Subcutaneous adipose tissue (tissue), 4 donors: ENCODE data around the gene FBXL17. TPM values are rescaled to one million over a fixed set of nuclear protein-coding genes. Genes with fewer than 3 reads are reported as not detected.

ENCODE experiments used
- total RNA-seq, 4 donors: library from RNA; depleted of rRNA; stranded (reverse); fragments of >200 nt; gene quantifications; one replicate each; pipeline ENCODE4 v1.1.0, GENCODE V29; 2016
- TF ChIP-seq, protein P1 (sequence below): fragments of 450-650 bp; IDR thresholded peaks from one replicate; pipeline ENCODE4 v1.5.1; 2016; ENCODE audit warnings: low read depth, mild to moderate bottlenecking, control low read depth, antibody characterized with exemption, moderate library complexity

The FBXL17 gene
- total RNA-seq, 4 donors from 2014 or later = 19.4 to 22.2 (median 21.3) TPM

- TF ChIP-seq, protein P1, sequence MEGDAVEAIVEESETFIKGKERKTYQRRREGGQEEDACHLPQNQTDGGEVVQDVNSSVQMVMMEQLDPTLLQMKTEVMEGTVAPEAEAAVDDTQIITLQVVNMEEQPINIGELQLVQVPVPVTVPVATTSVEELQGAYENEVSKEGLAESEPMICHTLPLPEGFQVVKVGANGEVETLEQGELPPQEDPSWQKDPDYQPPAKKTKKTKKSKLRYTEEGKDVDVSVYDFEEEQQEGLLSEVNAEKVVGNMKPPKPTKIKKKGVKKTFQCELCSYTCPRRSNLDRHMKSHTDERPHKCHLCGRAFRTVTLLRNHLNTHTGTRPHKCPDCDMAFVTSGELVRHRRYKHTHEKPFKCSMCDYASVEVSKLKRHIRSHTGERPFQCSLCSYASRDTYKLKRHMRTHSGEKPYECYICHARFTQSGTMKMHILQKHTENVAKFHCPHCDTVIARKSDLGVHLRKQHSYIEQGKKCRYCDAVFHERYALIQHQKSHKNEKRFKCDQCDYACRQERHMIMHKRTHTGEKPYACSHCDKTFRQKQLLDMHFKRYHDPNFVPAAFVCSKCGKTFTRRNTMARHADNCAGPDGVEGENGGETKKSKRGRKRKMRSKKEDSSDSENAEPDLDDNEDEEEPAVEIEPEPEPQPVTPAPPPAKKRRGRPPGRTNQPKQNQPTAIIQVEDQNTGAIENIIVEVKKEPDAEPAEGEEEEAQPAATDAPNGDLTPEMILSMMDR = no peak
Measured at GRCh38 chr5:107840161-107840560, 541.7 kb downstream of the FBXL17 start.

DNA sequence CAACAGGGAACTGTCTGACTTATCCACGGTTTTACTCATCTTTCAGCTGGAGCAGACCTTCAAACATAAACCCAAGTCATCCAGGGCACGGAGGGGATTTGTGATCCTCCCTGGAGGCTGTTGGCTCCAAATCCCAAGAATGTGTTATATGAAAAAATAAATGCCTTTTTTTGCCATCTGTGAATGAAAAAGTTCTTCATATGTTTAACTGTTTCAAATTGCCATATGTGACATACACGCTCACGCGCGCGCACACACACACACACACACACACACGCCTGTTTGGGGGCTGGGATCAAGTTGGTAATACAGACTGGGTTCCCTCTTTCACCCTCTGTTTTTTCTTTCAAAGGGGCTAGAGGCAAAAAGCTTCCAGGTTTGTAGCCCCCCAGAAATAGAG, 546.8 kb downstream of the FBXL17 start:
- TF ChIP-seq, protein P1 = no peak

DNA sequence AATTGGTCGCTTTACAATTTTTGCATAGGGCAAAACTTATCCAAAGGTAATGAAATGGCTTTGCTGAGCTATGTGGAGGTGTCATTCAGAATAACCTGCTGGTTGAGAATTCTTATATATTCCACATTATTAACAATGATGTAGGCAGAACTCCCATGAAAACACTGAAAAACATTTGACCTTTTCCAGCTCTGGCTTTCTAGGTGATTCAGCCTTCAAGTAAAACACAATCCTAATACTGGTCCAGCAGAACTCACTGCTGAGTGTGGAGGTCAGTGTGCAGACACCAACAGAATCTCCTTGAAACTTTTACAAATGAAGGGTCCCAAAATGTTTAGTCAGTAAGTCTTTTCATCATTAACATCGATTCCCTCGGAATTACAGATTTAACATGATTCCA, 549.2 kb downstream of the FBXL17 start:
- TF ChIP-seq, protein P1 = no peak

DNA sequence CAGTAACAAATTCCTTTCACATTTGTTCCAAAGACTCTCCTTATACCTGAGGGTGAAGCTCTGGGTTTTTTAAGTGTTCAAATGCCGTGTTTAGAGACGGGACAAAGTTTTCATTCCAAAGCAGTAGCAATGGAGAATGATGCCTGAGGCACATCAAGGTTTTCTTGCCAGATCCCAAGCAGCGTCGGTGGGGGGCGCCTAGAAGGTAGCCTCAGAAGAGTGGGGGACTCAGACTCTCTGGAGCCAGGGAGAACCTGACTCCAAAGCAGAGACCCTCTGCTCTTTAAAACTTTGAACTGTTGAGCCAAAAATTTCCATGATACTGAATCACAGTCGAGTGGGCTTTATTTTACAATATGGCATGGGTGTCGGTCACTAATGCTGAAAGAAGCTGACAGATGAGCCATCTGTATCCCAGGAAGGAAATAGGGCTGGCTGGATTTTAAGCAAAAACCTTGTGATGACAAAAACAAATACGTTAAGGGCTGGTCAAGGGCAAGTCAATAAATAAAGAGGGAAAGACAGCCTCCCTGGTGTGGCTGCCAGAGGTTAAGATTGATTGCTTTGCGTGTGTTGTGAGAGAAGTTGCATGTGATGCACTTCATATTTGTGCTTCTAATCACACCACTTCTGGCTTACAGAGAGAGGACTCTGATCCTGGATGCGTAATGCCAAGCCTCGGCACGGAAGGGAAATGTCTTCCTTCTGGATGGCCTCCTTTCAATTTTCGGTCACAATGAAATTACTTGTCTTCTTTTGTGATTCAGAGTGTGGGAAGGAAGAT, 550.1 kb downstream of the FBXL17 start:
- TF ChIP-seq, protein P1 = no peak

- TF ChIP-seq, protein P1 = no peak
Measured at GRCh38 chr5:107830750-107831149, 551.1 kb downstream of the FBXL17 start.

DNA sequence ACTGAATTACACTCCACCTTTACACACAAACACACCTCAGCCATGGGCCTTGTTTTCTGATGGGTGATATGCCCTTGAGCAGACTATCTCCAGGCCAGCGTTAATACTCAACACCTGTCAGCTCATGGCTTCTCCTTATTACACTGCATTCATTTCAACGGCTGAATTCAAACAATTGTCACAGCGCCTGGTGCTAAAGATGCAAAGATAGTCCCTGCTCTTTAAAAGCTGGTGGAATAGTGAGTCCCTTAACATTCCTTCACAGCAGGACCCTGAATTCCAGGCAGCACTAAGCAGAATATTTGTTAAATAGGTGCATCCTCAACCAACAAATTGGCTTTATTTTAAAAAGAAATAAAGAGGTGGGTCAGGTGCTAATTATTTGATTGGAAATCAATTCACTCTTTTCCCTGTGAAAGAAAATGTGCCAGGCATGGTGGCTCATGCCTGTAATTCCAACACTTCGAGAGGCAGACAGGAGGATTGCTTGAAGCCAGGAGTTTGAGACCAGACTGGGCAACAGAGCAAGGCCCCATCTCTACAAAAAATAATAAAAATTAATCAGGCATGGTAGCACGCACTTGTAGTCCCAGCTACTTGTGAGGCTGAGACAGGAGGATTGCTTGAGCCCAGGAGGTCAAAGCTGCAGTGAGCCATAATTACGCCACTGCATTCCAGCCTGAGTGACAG, 555.4 kb downstream of the FBXL17 start:
- TF ChIP-seq, protein P1 = no peak

GRCh38 chr5:107824821-107825220, 557.1 kb downstream of the FBXL17 start:
- TF ChIP-seq, protein P1 = no peak
